Stomach smooth muscle (tissue), 2 donors: ENCODE data around the gene CGB3.
"Not testable (repeated sequence)": the region's sequence is repeated elsewhere in the genome, so short reads cannot be mapped to it uniquely, and the experiment has no call there.

Experiments used
- H3K27ac ChIP-seq: one replicate; pipeline ENCODE4 v1.7.0; 2013; ENCODE audit warnings: mild to moderate bottlenecking, low read length, inconsistent platforms
- H3K27me3 ChIP-seq, 2 donors: one replicate each; pipeline ENCODE4 v1.7.0; 2013; ENCODE audit warnings: low read length in 2 of 2; ENCODE audit not compliant: insufficient read depth in 2 of 2, control insufficient read depth in 1 of 2
- H3K36me3 ChIP-seq, 2 donors: one replicate each; pipeline ENCODE4 v1.7.0; 2013; ENCODE audit warnings: low read length in 2 of 2; ENCODE audit not compliant: control insufficient read depth in 2 of 2, insufficient read depth in 2 of 2
- H3K4me1 ChIP-seq: one replicate; pipeline ENCODE4 v1.7.0; 2013; ENCODE audit warnings: low read length; ENCODE audit not compliant: control insufficient read depth, insufficient read depth
- H3K4me3 ChIP-seq, 2 donors: one replicate each; pipeline ENCODE4 v1.7.0; 2013; ENCODE audit warnings: low read length in 2 of 2
- H3K9ac ChIP-seq, 2 donors: one replicate each; pipeline ENCODE4 v1.7.0; 2013; ENCODE audit warnings: low read length in 2 of 2, mild to moderate bottlenecking in 1 of 2
- H3K9me3 ChIP-seq, 2 donors: one replicate each; pipeline ENCODE4 v1.7.0; 2013; ENCODE audit warnings: low read length in 2 of 2; ENCODE audit not compliant: control insufficient read depth in 2 of 2
- donor health status: healthy.
- donor health status: Pancreatic carcinoma.

CGB3 gene

GRCh38 chr19:49059053-49059452, 34.9 kb upstream of the CGB3 start:
- Histone ChIP-seq H3K27ac (no peak overlapping the region), H3K36me3 (no peaks in the 10 kb centered on the region), H3K9ac (no peak overlapping the region), H3K9me3 (no peaks in the 10 kb centered on the region), H3K27me3 (peaks cover 27% of the 10 kb centered on the region in 2 donors), H3K4me1 (peaks cover 22% of the 10 kb centered on the region), H3K4me3 (no peak overlapping the region)

GRCh38 chr19:49058562-49058961, 34.4 kb upstream of the CGB3 start:
- Histone ChIP-seq H3K4me1 (peaks cover 22% of the 10 kb centered on the region), H3K9me3 (no peaks in the 10 kb centered on the region), H3K27me3 (peaks cover 24 to 25% of the 10 kb centered on the region in 2 donors), H3K9ac (no peak overlapping the region), H3K4me3 (no peak overlapping the region), H3K36me3 (no peaks in the 10 kb centered on the region), H3K27ac (no peak overlapping the region)

- peaks cover 22% of the 10 kb centered on the region for H3K4me1 ChIP-seq
- peaks cover 24 to 25% of the 10 kb centered on the region in 2 donors for H3K27me3 ChIP-seq
- H3K36me3 ChIP-seq = no peaks in the 10 kb centered on the region
- no peaks in the 10 kb centered on the region for H3K9me3 ChIP-seq
- H3K4me3 ChIP-seq = peak within 1 kb of the TSS; percentile 57 to 75
- H3K9ac ChIP-seq = peak within 1 kb of the TSS; percentile 33 to 47
- H3K27ac ChIP-seq = no peak within 1 kb of the TSS
Observed at GRCh38 chr19:49057636-49058234, 33.6 kb upstream of the CGB3 start, which contains the start of gene CGB7. CGB7 (minus strand) TSS chr19:49057749; CDS start chr19:49055375, 2,374 bp downstream.

- not testable (repeated sequence) for H3K9me3 ChIP-seq, H3K27ac ChIP-seq, H3K36me3 ChIP-seq
- Histone ChIP-seq H3K27me3 (peaks cover 21 to 25% of the 10 kb centered on the region in 2 donors), H3K4me3 (peak overlapping the region; percentile 57 to 75), H3K4me1 (peaks cover 22% of the 10 kb centered on the region), H3K9ac (peak overlapping the region; percentile 33 to 47)
Observed at GRCh38 chr19:49056902-49057596, 32.9 kb upstream of the CGB3 start.

- H3K27ac ChIP-seq = no peak overlapping the region
- H3K9ac ChIP-seq = peak overlapping the region; percentile 33 to 47
- no peaks in the 10 kb centered on the region for H3K9me3 ChIP-seq
- peaks cover 17 to 20% of the 10 kb centered on the region in 2 donors for H3K27me3 ChIP-seq
- H3K4me1 ChIP-seq = peaks cover 22% of the 10 kb centered on the region
- H3K4me3 ChIP-seq = peak overlapping the region; percentile 57 to 75
- H3K36me3 ChIP-seq = no peaks in the 10 kb centered on the region
Observed at GRCh38 chr19:49056101-49056901, 32.2 kb upstream of the CGB3 start.

- H3K4me1 ChIP-seq, H3K9ac ChIP-seq, H3K27me3 ChIP-seq, H3K36me3 ChIP-seq, H3K4me3 ChIP-seq, H3K9me3 ChIP-seq, H3K27ac ChIP-seq: not testable (repeated sequence)
Observed at GRCh38 chr19:49050376-49051033, 26.4 kb upstream of the CGB3 start.

GRCh38 chr19:49049834-49050233, 25.7 kb upstream of the CGB3 start:
- H3K4me3 ChIP-seq, H3K36me3 ChIP-seq, H3K4me1 ChIP-seq, H3K27me3 ChIP-seq, H3K9me3 ChIP-seq, H3K27ac ChIP-seq, H3K9ac ChIP-seq: not testable (repeated sequence)

GRCh38 chr19:49049011-49049410, 24.9 kb upstream of the CGB3 start, which contains the start of gene CGB8:
CGB8 (minus strand) TSS chr19:49049111; CDS start chr19:49048739, 372 bp downstream.
- H3K27me3 ChIP-seq, H3K36me3 ChIP-seq, H3K4me3 ChIP-seq, H3K4me1 ChIP-seq, H3K27ac ChIP-seq, H3K9me3 ChIP-seq, H3K9ac ChIP-seq: not testable (repeated sequence)

GRCh38 chr19:49043548-49043947, 19.4 kb upstream of the CGB3 start, which contains the start of gene CGB5:
CGB5 (plus strand) TSS chr19:49043848; CDS start chr19:49044210, 362 bp downstream.
- H3K36me3 ChIP-seq, H3K4me3 ChIP-seq, H3K4me1 ChIP-seq, H3K9ac ChIP-seq, H3K27ac ChIP-seq, H3K27me3 ChIP-seq, H3K9me3 ChIP-seq: not testable (repeated sequence)

GRCh38 chr19:49042666-49043065, 18.5 kb upstream of the CGB3 start:
- H3K9me3 ChIP-seq, H3K36me3 ChIP-seq, H3K4me3 ChIP-seq, H3K27ac ChIP-seq, H3K4me1 ChIP-seq, H3K9ac ChIP-seq, H3K27me3 ChIP-seq: not testable (repeated sequence)
